Measurements from ENCODE around the gene FBXO47. TPM values are rescaled to one million over a fixed set of nuclear protein-coding genes. Genes with fewer than 3 reads are reported as not detected.

FBXO47 gene
- total and polyA plus RNA-seq, 2 of the 13 experiments (the other 11 are each of a cell fraction or from before 2014, with no cell fraction given): not detected

DNA sequence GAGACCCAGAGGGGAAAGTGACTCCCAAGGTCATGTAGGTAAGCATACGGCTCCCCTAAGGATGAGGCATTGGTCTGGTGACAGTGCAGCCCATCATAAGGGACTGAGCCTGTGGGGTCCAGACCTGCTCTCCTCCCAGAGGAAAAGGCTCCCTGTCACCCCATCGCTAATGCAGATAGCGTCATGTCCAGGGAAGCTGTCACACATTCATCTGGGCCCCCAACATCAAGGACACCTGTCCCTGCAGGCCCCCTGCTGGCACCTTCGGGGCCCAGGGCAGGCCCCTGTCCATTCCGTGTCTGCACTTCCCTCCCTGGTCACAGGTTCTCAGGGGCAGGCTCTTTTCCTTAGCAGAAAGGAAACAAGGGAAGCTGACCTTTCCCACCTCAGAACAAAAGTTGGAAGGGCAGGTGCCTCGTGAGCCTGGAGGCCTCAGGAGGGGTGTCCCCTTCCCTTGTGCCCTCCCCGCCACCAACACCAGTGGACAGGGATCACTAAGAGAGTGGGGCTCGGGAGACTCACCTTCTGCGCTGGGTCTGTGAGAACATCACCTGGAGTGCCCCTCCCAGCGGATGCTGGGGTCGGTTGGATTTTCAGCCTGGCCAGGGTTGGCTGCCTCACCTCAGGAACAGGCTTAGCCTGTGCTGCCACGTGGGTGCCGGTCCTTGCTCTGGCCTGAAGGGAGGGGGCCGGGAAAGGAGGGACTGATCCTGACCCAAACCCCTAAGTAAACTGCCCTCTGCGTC is 59.1 kb downstream of the FBXO47 start (continued):
- TF ChIP-seq, protein P1, sequence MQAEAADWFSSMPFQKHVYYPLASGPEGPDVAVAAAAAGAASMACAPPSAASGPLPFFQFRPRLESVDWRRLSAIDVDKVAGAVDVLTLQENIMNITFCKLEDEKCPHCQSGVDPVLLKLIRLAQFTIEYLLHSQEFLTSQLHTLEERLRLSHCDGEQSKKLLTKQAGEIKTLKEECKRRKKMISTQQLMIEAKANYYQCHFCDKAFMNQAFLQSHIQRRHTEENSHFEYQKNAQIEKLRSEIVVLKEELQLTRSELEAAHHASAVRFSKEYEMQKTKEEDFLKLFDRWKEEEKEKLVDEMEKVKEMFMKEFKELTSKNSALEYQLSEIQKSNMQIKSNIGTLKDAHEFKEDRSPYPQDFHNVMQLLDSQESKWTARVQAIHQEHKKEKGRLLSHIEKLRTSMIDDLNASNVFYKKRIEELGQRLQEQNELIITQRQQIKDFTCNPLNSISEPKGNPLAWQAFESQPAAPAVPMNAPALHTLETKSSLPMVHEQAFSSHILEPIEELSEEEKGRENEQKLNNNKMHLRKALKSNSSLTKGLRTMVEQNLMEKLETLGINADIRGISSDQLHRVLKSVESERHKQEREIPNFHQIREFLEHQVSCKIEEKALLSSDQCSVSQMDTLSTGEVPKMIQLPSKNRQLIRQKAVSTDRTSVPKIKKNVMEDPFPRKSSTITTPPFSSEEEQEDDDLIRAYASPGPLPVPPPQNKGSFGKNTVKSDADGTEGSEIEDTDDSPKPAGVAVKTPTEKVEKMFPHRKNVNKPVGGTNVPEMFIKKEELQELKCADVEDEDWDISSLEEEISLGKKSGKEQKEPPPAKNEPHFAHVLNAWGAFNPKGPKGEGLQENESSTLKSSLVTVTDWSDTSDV (CRISPR knock-in tag; IDR thresholded peaks at IDR 0.05): no peak
- TF ChIP-seq ZFP62 (CRISPR knock-in tag; IDR thresholded peaks at IDR 0.05) (no peak), ADNP (CRISPR knock-in tag; IDR thresholded peaks at IDR 0.05) (no peak), PRPF4 (IDR thresholded peaks at IDR 0.05; ENCODE audit: low read depth, low read length, poor library complexity, severe bottlenecking) (no peak), AGO2 (optimal IDR thresholded peaks at IDR 0.05; ENCODE audit: low read depth, low read length) (peak; percentile 76), PREB (CRISPR knock-in tag; IDR thresholded peaks at IDR 0.05) (no peak), MEIS2 (CRISPR knock-in tag; IDR thresholded peaks at IDR 0.05) (no peak), POLR2AphosphoS2 (IDR thresholded peaks at IDR 0.05; ENCODE audit: low read depth, low read length) (no peak), ZNF605 (CRISPR knock-in tag; IDR thresholded peaks at IDR 0.05) (no peak), TBL1XR1 (IDR thresholded peaks at IDR 0.05; ENCODE audit: borderline replicate concordance, low read length, partially characterized antibody) (no peak), WIZ (CRISPR knock-in tag; IDR thresholded peaks at IDR 0.05) (no peak), HNRNPLL (IDR thresholded peaks at IDR 0.05; ENCODE audit: low read depth, low read length, poor library complexity, severe bottlenecking) (peak; percentile 21), NFE2L2 (IDR thresholded peaks at IDR 0.05; ENCODE audit: low read length) (no peak), ZNF577 (CRISPR knock-in tag; IDR thresholded peaks at IDR 0.05; ENCODE audit: borderline replicate concordance, low read depth) (no peak), AHR (CRISPR knock-in tag; IDR thresholded peaks at IDR 0.05) (no peak), ZNF337 (CRISPR knock-in tag; IDR thresholded peaks at IDR 0.05; ENCODE audit: borderline replicate concordance, low read depth) (no peak), POLR2A (IDR thresholded peaks at IDR 0.05; ENCODE audit: insufficient read depth in 1 of 2, low read depth in 2 of 2, low read length in 2 of 2) (no peak), ATF2 (CRISPR knock-in tag; IDR thresholded peaks at IDR 0.05) (no peak), ZNF124 (CRISPR knock-in tag; IDR thresholded peaks at IDR 0.05) (no peak)
- TF ChIP-seq, protein P2, sequence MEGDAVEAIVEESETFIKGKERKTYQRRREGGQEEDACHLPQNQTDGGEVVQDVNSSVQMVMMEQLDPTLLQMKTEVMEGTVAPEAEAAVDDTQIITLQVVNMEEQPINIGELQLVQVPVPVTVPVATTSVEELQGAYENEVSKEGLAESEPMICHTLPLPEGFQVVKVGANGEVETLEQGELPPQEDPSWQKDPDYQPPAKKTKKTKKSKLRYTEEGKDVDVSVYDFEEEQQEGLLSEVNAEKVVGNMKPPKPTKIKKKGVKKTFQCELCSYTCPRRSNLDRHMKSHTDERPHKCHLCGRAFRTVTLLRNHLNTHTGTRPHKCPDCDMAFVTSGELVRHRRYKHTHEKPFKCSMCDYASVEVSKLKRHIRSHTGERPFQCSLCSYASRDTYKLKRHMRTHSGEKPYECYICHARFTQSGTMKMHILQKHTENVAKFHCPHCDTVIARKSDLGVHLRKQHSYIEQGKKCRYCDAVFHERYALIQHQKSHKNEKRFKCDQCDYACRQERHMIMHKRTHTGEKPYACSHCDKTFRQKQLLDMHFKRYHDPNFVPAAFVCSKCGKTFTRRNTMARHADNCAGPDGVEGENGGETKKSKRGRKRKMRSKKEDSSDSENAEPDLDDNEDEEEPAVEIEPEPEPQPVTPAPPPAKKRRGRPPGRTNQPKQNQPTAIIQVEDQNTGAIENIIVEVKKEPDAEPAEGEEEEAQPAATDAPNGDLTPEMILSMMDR (CRISPR knock-in tag; IDR thresholded peaks at IDR 0.05): peak; percentile 26
- TF ChIP-seq, protein P3, sequence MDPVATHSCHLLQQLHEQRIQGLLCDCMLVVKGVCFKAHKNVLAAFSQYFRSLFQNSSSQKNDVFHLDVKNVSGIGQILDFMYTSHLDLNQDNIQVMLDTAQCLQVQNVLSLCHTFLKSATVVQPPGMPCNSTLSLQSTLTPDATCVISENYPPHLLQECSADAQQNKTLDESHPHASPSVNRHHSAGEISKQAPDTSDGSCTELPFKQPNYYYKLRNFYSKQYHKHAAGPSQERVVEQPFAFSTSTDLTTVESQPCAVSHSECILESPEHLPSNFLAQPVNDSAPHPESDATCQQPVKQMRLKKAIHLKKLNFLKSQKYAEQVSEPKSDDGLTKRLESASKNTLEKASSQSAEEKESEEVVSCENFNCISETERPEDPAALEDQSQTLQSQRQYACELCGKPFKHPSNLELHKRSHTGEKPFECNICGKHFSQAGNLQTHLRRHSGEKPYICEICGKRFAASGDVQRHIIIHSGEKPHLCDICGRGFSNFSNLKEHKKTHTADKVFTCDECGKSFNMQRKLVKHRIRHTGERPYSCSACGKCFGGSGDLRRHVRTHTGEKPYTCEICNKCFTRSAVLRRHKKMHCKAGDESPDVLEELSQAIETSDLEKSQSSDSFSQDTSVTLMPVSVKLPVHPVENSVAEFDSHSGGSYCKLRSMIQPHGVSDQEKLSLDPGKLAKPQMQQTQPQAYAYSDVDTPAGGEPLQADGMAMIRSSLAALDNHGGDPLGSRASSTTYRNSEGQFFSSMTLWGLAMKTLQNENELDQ (CRISPR knock-in tag; IDR thresholded peaks at IDR 0.05; ENCODE audit: borderline replicate concordance): no peak

All from HepG2 (cell line).